B cell (primary cell): ENCODE measurements around the gene TBCD. TPM values are rescaled to one million over a fixed set of nuclear protein-coding genes. Genes with fewer than 3 reads are reported as not detected.

Source experiments
- ATAC-seq: fragments of 200-7000 bp; cut with Tn5 transposase; one replicate; pipeline ENCODE4 v1.10.0; 2021; ENCODE audit warnings: low read depth, mild to moderate bottlenecking, moderate number of reproducible peaks, moderate library complexity
- CTCF ChIA-PET: fragments of 350-600 bp; sonication (Branson Sonifier 250); formaldehyde crosslinking; loops from one replicate; lab custom pipeline; 2021; ENCODE audit warnings: antibody characterized with exemption, inconsistent platforms; lab: Charles Lee
- POLR2A ChIA-PET: fragments of 350-600 bp; sonication (Branson Sonifier 250); formaldehyde crosslinking; loops from one replicate; lab custom pipeline; 2021; ENCODE audit warnings: antibody characterized with exemption; lab: Charles Lee
- DNase-seq: peaks from one replicate; pipeline ENCODE4 v3.0.0; 2013
- H2AFZ ChIP-seq: 2 replicates; pipeline ENCODE4 v1.6.1; 2012; ENCODE audit warnings: mild to moderate bottlenecking, low read depth, low read length; ENCODE audit not compliant: insufficient read depth, poor library complexity, severe bottlenecking
- H3K27ac ChIP-seq, 2 donors: 1 replicate in 1 of 2; 2 replicates in 1 of 2; pipeline ENCODE4 v1.5.1; 2012 to 2013; ENCODE audit warnings: low read length in 2 of 2, mild to moderate bottlenecking in 2 of 2, moderate library complexity in 1 of 2
- H3K27me3 ChIP-seq, 4 experiments: fragments of 200-600 bp in 1 of 4; sonication (generic) in 1 of 4; replicated peaks in 1 of 4; 1 replicate in 2 of 4; 2 replicates in 2 of 4; pipeline versions ENCODE4 v1.6.1 to v1.7.0; 2013 to 2016; ENCODE audit warnings: low read length in 3 of 4, mild to moderate bottlenecking in 2 of 4, mixed read lengths in 1 of 4, moderate library complexity in 1 of 4; ENCODE audit not compliant: insufficient read depth in 4 of 4, control insufficient read depth in 3 of 4; ENCODE audit errors: control extremely low read depth in 1 of 4
- H3K36me3 ChIP-seq, 2 experiments: replicated peaks in 1 of 2; 1 replicate in 1 of 2; 2 replicates in 1 of 2; pipeline versions ENCODE4 v1.6.1 to v1.7.1; 2013; ENCODE audit warnings: low read length in 1 of 2; ENCODE audit not compliant: insufficient read depth in 2 of 2, control insufficient read depth in 1 of 2; ENCODE audit errors: control extremely low read depth in 1 of 2, extremely low read depth in 1 of 2
- H3K4me1 ChIP-seq, 2 donors: fragments of 200-600 bp in 1 of 2; sonication (generic) in 1 of 2; 1 replicate in 1 of 2; 2 replicates in 1 of 2; pipeline versions ENCODE4 v1.5.1 to v1.6.1; 2013 to 2017; ENCODE audit warnings: low read length in 2 of 2; ENCODE audit not compliant: control insufficient read depth in 2 of 2, insufficient read depth in 2 of 2
- H3K4me2 ChIP-seq: replicated peaks from 2 replicates; pipeline ENCODE3; 2012; ENCODE audit warnings: mild to moderate bottlenecking, low read depth, low read length; ENCODE audit not compliant: poor library complexity, severe bottlenecking
- H3K4me3 ChIP-seq, 5 experiments: fragments of 200-600 bp in 1 of 5; sonication (generic) in 1 of 5; 1 replicate in 3 of 5; 2 replicates in 2 of 5; pipeline versions ENCODE4 v1.5.1 to v1.7.0; 2011 to 2016; ENCODE audit warnings: low read length in 4 of 5, mild to moderate bottlenecking in 4 of 5, low read depth in 2 of 5, control low read depth in 1 of 5, moderate library complexity in 1 of 5; ENCODE audit not compliant: insufficient read depth in 1 of 5; ENCODE audit errors: control extremely low read depth in 1 of 5, extremely low read depth in 1 of 5
- H3K79me2 ChIP-seq: fragments of 200-600 bp; sonication (generic); one replicate; pipeline ENCODE4 v1.6.0; 2016; ENCODE audit warnings: low read length; ENCODE audit not compliant: control insufficient read depth, insufficient read depth
- H3K9ac ChIP-seq: fragments of 200-600 bp; sonication (generic); 2 replicates; pipeline ENCODE4 v1.6.1; 2017; ENCODE audit warnings: mild to moderate bottlenecking, low read length, moderate library complexity
- H3K9me3 ChIP-seq, 3 donors: one replicate each; pipeline versions ENCODE4 v1.6.1 to v1.7.1; 2013; ENCODE audit warnings: low read length in 2 of 3; ENCODE audit not compliant: control insufficient read depth in 2 of 3, insufficient read depth in 1 of 3; ENCODE audit errors: control extremely low read depth in 1 of 3
- H4K20me1 ChIP-seq: 2 replicates; pipeline ENCODE4 v1.6.0; 2012; ENCODE audit warnings: mild to moderate bottlenecking, low read length; ENCODE audit not compliant: insufficient read depth, control insufficient read depth, poor library complexity, severe bottlenecking
- H3K27ac Mint-ChIP-seq: one replicate; pipeline ENCODE4 v1.8.0; 2021; ENCODE audit warnings: mixed read lengths
- H3K27me3 Mint-ChIP-seq: one replicate; pipeline ENCODE4 v1.8.0; 2021; ENCODE audit warnings: mixed read lengths
- H3K4me1 Mint-ChIP-seq: one replicate; pipeline ENCODE4 v1.8.0; 2021; ENCODE audit warnings: mixed read lengths
- H3K4me3 Mint-ChIP-seq: one replicate; pipeline ENCODE4 v1.8.0; 2021; ENCODE audit warnings: mixed read lengths
- H3K9me3 Mint-ChIP-seq: one replicate; pipeline ENCODE4 v1.8.0; 2022; ENCODE audit warnings: mixed read lengths; ENCODE audit not compliant: insufficient read depth
- EZH2 ChIP-seq: IDR thresholded peaks from 2 replicates; pipeline ENCODE4 v1.6.1; 2012; ENCODE audit warnings: borderline replicate concordance, low read depth, mild to moderate bottlenecking, moderate library complexity, low read length; ENCODE audit not compliant: insufficient read depth, poor library complexity, severe bottlenecking
- WGBS: methylation state at CpG from one replicate; pipeline ENCODE4 v1.1.5; 2013; ENCODE audit warnings: missing lambda C conversion rate; ENCODE audit not compliant: insufficient coverage; 5-methylcytosine and 5-hydroxymethylcytosine counted together
- intact Hi-C: fragments of 100-400 bp; cut with micrococcal nuclease; formaldehyde crosslinking; loops from one replicate; pipeline ENCODE4 v1.10.0; 2022
- polyA plus RNA-seq: library from polyadenylated mRNA; depleted of rRNA; stranded (reverse); fragments of >200 nt; gene quantifications from 2 replicates; pipeline ENCODE4 v1.2.3, GENCODE V29; 2012
- total RNA-seq, 2 donors: library from RNA; stranded (reverse); fragments of 120-200 nt in 1 of 2; gene quantifications; 1 replicate in 1 of 2; 2 replicates in 1 of 2; pipeline versions ENCODE4 v1.2.3 to v1.2.4, GENCODE V29; 2013 to 2022
- TF ChIP-seq, protein P1 (sequence below): fragments of 200-600 bp; IDR thresholded peaks from one replicate; pipeline ENCODE4 v1.8.0; 2022; ENCODE audit warnings: antibody characterized with exemption, mild to moderate bottlenecking

TBCD gene
- total and polyA plus RNA-seq, 2 donors (not counting 1 experiment from before 2014, with no cell fraction given) = 60.8 to 101 TPM

DNA sequence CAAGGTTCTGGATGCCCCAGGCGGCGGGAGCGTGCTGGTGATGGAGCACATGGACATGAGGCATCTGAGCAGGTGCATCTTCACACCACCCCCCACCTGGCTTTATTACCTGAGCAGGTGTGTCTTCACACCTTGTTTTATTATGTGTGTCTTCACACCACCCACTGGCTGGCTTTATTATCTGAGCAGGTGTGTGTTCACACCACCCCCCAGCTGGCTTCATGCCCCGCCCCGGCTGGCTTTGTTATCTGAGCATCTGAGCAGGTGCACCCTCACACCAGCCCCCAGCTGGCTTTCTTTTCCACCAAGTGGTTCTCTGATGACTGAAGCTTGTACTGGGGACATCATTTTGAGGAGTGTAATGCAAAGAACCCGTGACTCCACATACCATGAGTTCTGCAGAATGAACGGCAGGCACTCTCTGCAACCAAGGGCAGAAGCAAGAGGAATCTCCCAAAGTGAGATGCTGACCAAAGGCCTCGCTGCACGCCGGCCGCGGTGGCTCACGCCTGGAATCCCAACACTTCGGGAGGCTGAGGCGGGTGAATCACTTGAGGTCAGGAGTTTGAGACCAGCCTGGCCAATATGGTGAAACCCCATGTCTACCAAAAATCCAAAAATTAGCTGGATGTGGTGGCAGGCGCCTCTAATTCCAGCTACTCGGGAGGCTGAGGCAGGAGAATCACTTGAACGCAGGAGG lies 32.7 kb upstream of the TBCD start:
- Mint-ChIP-seq H3K4me1 (peaks cover 22% of the 10 kb centered on the region), H3K9me3 (no peaks in the 10 kb centered on the region), H3K27ac (no peak overlapping the region), H3K4me3 (peak overlapping the region; percentile 96), H3K27me3 (no peaks in the 10 kb centered on the region)
- Histone ChIP-seq H4K20me1 (peaks cover 17% of the 10 kb centered on the region), H3K79me2 (peaks cover 14% of the 10 kb centered on the region), H3K4me2 (no peak overlapping the region), H3K27ac (no peak overlapping the region), H3K36me3 (peaks cover 0 to 28% of the 10 kb centered on the region in 2 experiments), H3K9ac (no peak overlapping the region), H3K27me3 (no peaks in the 10 kb centered on the region), H3K4me3 (no peak overlapping the region), H2AFZ (no peak overlapping the region), H3K4me1 (peaks cover 16 to 21% of the 10 kb centered on the region in 2 donors), H3K9me3 (no peaks in the 10 kb centered on the region)
- DNase-seq (no peak), ATAC-seq (no peak)
- ChIA-PET POLR2A (no interaction called here), CTCF (no interaction called here)
- no peak for TF ChIP-seq EZH2
- TF ChIP-seq, protein P1, sequence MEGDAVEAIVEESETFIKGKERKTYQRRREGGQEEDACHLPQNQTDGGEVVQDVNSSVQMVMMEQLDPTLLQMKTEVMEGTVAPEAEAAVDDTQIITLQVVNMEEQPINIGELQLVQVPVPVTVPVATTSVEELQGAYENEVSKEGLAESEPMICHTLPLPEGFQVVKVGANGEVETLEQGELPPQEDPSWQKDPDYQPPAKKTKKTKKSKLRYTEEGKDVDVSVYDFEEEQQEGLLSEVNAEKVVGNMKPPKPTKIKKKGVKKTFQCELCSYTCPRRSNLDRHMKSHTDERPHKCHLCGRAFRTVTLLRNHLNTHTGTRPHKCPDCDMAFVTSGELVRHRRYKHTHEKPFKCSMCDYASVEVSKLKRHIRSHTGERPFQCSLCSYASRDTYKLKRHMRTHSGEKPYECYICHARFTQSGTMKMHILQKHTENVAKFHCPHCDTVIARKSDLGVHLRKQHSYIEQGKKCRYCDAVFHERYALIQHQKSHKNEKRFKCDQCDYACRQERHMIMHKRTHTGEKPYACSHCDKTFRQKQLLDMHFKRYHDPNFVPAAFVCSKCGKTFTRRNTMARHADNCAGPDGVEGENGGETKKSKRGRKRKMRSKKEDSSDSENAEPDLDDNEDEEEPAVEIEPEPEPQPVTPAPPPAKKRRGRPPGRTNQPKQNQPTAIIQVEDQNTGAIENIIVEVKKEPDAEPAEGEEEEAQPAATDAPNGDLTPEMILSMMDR = no peak
- WGBS = 97% methylated on average over 16 of the region's 18 CpGs
- intact Hi-C loops = no loop called here

- H3K27ac Mint-ChIP-seq = no peak overlapping the region
- Histone ChIP-seq H3K36me3 (peaks cover 0 to 28% of the 10 kb centered on the region in 2 experiments), H4K20me1 (peaks cover 17% of the 10 kb centered on the region), H3K9me3 (no peaks in the 10 kb centered on the region), H3K4me2 (no peak overlapping the region), H3K9ac (no peak overlapping the region), H3K4me1 (peaks cover 16 to 21% of the 10 kb centered on the region in 2 donors), H2AFZ (no peak overlapping the region), H3K4me3 (no peak overlapping the region), H3K79me2 (peaks cover 14% of the 10 kb centered on the region), H3K27me3 (no peaks in the 10 kb centered on the region), H3K27ac (no peak overlapping the region)
- TF ChIP-seq EZH2 = no peak
- TF ChIP-seq, protein P1 = no peak
- DNase-seq (no peak), ATAC-seq (no peak)
- WGBS = 97% methylated on average over 16 of the region's 19 CpGs
- ChIA-PET CTCF (no interaction called here), POLR2A (no interaction called here)
- peaks cover 22% of the 10 kb centered on the region for H3K4me1 Mint-ChIP-seq
- H3K9me3 Mint-ChIP-seq = no peaks in the 10 kb centered on the region
- H3K4me3 Mint-ChIP-seq = no peak overlapping the region
- H3K27me3 Mint-ChIP-seq = no peaks in the 10 kb centered on the region
- intact Hi-C loops = no loop called here
Measured at GRCh38 chr17:82720204-82720603, 31.7 kb upstream of the TBCD start.
